GM23338 (cell line): ENCODE data around the gene IDH3B. TPM values are rescaled to one million over a fixed set of nuclear protein-coding genes. Genes with fewer than 3 reads are reported as not detected.

Experiments
- ATAC-seq: fragments of 200-7000 bp; cut with Tn5 transposase; 3 replicates; pipeline ENCODE4 v1.9.1; 2020
- DNase-seq: peaks from one replicate; pipeline ENCODE4 v3.0.0-alpha.2; 2015; ENCODE audit warnings: low spot score
- H2AFZ ChIP-seq: fragments of 200-600 bp; sonication (generic); 2 replicates; pipeline ENCODE4 v1.8.0; 2016; ENCODE audit warnings: antibody characterized with exemption, mild to moderate bottlenecking, moderate library complexity
- H3F3A ChIP-seq: fragments of 200-600 bp; sonication (generic); replicated peaks from 2 replicates; pipeline ENCODE4 v1.8.0; 2017; ENCODE audit warnings: antibody characterized with exemption, mixed run types, low read depth
- H3K27ac ChIP-seq: fragments of 200-600 bp; sonication (generic); 2 replicates; pipeline ENCODE4 v1.6.1; 2016; ENCODE audit warnings: low read depth
- H3K27me3 ChIP-seq: fragments of 200-600 bp; sonication (generic); 2 replicates; pipeline ENCODE4 v1.8.0; 2016; ENCODE audit warnings: mild to moderate bottlenecking, mixed run types, moderate library complexity; ENCODE audit not compliant: insufficient read depth
- H3K36me3 ChIP-seq: fragments of 200-600 bp; sonication (generic); 2 replicates; pipeline ENCODE4 v1.8.0; 2016; ENCODE audit warnings: mild to moderate bottlenecking; ENCODE audit not compliant: insufficient read depth
- H3K4me1 ChIP-seq: fragments of 200-600 bp; sonication (generic); 2 replicates; pipeline ENCODE4 v1.8.0; 2016; ENCODE audit warnings: mild to moderate bottlenecking, moderate library complexity; ENCODE audit not compliant: insufficient read depth
- H3K4me2 ChIP-seq: fragments of 200-600 bp; sonication (generic); 2 replicates; pipeline ENCODE4 v1.7.1; 2017; ENCODE audit warnings: mixed run types
- H3K4me3 ChIP-seq: fragments of 200-600 bp; sonication (generic); 2 replicates; pipeline ENCODE4 v1.6.1; 2016; ENCODE audit warnings: mixed run types
- H3K79me2 ChIP-seq: fragments of 200-600 bp; sonication (generic); replicated peaks from 2 replicates; pipeline ENCODE4 v1.8.0; 2017; ENCODE audit warnings: mild to moderate bottlenecking; ENCODE audit not compliant: insufficient read depth
- H3K9me2 ChIP-seq: fragments of 200-600 bp; sonication (generic); 2 replicates; pipeline ENCODE4 v1.8.0; 2017; ENCODE audit not compliant: insufficient read depth
- H4K20me1 ChIP-seq: fragments of 200-600 bp; sonication (generic); replicated peaks from 2 replicates; pipeline ENCODE4 v1.8.0; 2017; ENCODE audit warnings: mild to moderate bottlenecking; ENCODE audit not compliant: insufficient read depth
- H3K27ac Mint-ChIP-seq: 2 replicates; pipeline ENCODE4 v1.8.0; 2020; ENCODE audit warnings: inconsistent platforms, mild to moderate bottlenecking, moderate library complexity, mixed read lengths
- H3K27me3 Mint-ChIP-seq: 3 replicates; pipeline ENCODE4 v1.8.0; 2022; ENCODE audit warnings: low read depth, mild to moderate bottlenecking, moderate library complexity, mixed read lengths, inconsistent platforms; ENCODE audit not compliant: insufficient read depth, poor library complexity
- H3K36me3 Mint-ChIP-seq: 3 replicates; pipeline ENCODE4 v1.8.0; 2021; ENCODE audit warnings: low read depth, mild to moderate bottlenecking, inconsistent platforms, moderate library complexity, mixed read lengths
- H3K4me1 Mint-ChIP-seq: 3 replicates; pipeline ENCODE4 v1.8.0; 2020; ENCODE audit warnings: mild to moderate bottlenecking, inconsistent platforms, mixed read lengths
- H3K4me3 Mint-ChIP-seq: 3 replicates; pipeline ENCODE4 v1.8.0; 2021; ENCODE audit warnings: moderate library complexity, mild to moderate bottlenecking, inconsistent platforms, mixed read lengths
- H3K9me3 Mint-ChIP-seq: 3 replicates; pipeline ENCODE4 v1.8.0; 2020; ENCODE audit warnings: moderate library complexity, mild to moderate bottlenecking, inconsistent platforms, mixed read lengths
- CREB1 ChIP-seq: fragments of 250-450 bp; sonication (Bioruptor Pico); IDR thresholded peaks from 2 replicates; pipeline ENCODE4 v1.5.0; 2020; ENCODE audit warnings: low read depth, mild to moderate bottlenecking, moderate library complexity
- CTCF ChIP-seq, 2 experiments: fragments of 200-600 bp in 1 of 2; sonication (generic) in 1 of 2; conservative IDR thresholded peaks; 2 replicates each; pipeline versions ENCODE4 v1.5.1 to v1.6.1; 2016 to 2017; ENCODE audit warnings: antibody characterized with exemption in 2 of 2, low read depth in 2 of 2, mild to moderate bottlenecking in 2 of 2, moderate library complexity in 1 of 2
- EZH2 ChIP-seq: fragments of 200-600 bp; sonication (generic); IDR thresholded peaks from one replicate; pipeline ENCODE4 v1.8.0; 2017; ENCODE audit warnings: antibody characterized with exemption, mild to moderate bottlenecking, low read depth; ENCODE audit not compliant: unreplicated experiment
- EZH2phosphoT487 ChIP-seq: fragments of 200-600 bp; sonication (generic); IDR thresholded peaks from one replicate; pipeline ENCODE4 v1.8.1; 2018; ENCODE audit warnings: antibody characterized with exemption; ENCODE audit not compliant: unreplicated experiment
- JUNB ChIP-seq: IDR thresholded peaks from one replicate; pipeline ENCODE4 v1.6.1; 2016; ENCODE audit warnings: antibody characterized with exemption; ENCODE audit not compliant: unreplicated experiment
- NANOG ChIP-seq: IDR thresholded peaks from 2 replicates; pipeline ENCODE4 v1.6.1; 2016; ENCODE audit warnings: antibody characterized with exemption, borderline replicate concordance
- POLR2AphosphoS5 ChIP-seq: IDR thresholded peaks from 2 replicates; pipeline ENCODE4 v1.6.1; 2016; ENCODE audit warnings: antibody characterized with exemption, low read depth
- REST ChIP-seq: IDR thresholded peaks from one replicate; pipeline ENCODE4 v1.6.1; 2018; ENCODE audit warnings: antibody characterized with exemption; ENCODE audit not compliant: unreplicated experiment
- STAT1 ChIP-seq: IDR thresholded peaks from one replicate; pipeline ENCODE4 v1.6.1; 2016; ENCODE audit warnings: antibody characterized with exemption; ENCODE audit not compliant: unreplicated experiment
- ZNF114 ChIP-seq: fragments of 250-450 bp; sonication (Bioruptor Pico); IDR thresholded peaks from 2 replicates; pipeline ENCODE4 v1.5.0; 2020; ENCODE audit warnings: mild to moderate bottlenecking, moderate library complexity
- ZNF331 ChIP-seq: fragments of 250-450 bp; sonication (Bioruptor Pico); IDR thresholded peaks from 2 replicates; pipeline ENCODE4 v1.5.0; 2020; ENCODE audit warnings: low read depth, mild to moderate bottlenecking, moderate library complexity
- polyA plus RNA-seq: library from polyadenylated mRNA; unstranded; fragments of >200 nt; fragmentation: Nextera tagmentation; extraction: Ambion mirVana; gene quantifications from 2 replicates; pipeline ENCODE4 v1.2.1, GENCODE V29; 2016
- total RNA-seq: library from RNA; depleted of rRNA; stranded (reverse); fragments of >200 nt; shearing (Covaris generic); gene quantifications from 2 replicates; pipeline ENCODE4 v1.2.3, GENCODE V29; 2014
- TF ChIP-seq, protein P1 (sequence below): fragments of 250-450 bp; sonication (Bioruptor Pico); IDR thresholded peaks from 2 replicates; pipeline ENCODE4 v1.5.0; 2020; ENCODE audit warnings: mild to moderate bottlenecking, moderate library complexity
- TF ChIP-seq, protein P2 (sequence below): IDR thresholded peaks from 2 replicates; pipeline ENCODE4 v1.6.1; 2016; ENCODE audit warnings: antibody characterized with exemption

IDH3B gene
- total and polyA plus RNA-seq, 2 experiments from 2014 or later = 87.1 to 126 TPM

DNA sequence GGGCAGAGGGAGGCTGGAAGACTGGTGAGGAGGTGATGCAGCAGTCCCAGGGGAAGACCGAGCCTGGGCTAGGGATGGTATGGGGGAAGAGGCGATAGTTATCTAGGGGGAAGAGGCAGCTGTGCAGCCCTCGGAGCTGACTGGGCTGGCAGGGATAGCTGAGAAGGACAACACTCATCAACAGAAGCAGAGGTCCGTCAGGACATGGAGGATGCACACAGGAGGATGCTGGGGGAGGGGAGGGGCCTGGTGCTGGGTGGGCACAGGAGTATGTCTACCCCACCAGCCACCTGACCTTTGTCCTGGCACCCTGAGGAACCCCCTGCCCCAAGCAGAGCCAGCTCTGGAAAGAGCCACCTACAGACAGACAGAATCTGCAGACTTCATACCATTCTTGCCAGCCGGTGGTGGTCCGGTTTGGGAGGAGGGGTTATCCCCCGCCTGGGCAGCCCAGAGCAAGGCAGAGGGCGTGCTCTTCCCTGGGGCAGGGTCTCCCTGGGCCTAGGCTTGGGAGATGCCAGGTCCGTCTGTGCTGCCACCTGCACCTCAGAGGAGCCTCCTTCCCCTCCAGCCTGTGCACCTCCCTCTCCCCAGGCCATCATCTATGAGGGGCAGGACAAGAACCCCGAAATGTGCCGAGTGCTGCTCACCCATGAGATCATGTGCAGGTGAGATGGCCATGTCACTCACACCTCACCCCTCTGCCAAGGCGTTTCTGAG, 43.5 kb upstream of the IDH3B start:
- TF ChIP-seq, protein P1, sequence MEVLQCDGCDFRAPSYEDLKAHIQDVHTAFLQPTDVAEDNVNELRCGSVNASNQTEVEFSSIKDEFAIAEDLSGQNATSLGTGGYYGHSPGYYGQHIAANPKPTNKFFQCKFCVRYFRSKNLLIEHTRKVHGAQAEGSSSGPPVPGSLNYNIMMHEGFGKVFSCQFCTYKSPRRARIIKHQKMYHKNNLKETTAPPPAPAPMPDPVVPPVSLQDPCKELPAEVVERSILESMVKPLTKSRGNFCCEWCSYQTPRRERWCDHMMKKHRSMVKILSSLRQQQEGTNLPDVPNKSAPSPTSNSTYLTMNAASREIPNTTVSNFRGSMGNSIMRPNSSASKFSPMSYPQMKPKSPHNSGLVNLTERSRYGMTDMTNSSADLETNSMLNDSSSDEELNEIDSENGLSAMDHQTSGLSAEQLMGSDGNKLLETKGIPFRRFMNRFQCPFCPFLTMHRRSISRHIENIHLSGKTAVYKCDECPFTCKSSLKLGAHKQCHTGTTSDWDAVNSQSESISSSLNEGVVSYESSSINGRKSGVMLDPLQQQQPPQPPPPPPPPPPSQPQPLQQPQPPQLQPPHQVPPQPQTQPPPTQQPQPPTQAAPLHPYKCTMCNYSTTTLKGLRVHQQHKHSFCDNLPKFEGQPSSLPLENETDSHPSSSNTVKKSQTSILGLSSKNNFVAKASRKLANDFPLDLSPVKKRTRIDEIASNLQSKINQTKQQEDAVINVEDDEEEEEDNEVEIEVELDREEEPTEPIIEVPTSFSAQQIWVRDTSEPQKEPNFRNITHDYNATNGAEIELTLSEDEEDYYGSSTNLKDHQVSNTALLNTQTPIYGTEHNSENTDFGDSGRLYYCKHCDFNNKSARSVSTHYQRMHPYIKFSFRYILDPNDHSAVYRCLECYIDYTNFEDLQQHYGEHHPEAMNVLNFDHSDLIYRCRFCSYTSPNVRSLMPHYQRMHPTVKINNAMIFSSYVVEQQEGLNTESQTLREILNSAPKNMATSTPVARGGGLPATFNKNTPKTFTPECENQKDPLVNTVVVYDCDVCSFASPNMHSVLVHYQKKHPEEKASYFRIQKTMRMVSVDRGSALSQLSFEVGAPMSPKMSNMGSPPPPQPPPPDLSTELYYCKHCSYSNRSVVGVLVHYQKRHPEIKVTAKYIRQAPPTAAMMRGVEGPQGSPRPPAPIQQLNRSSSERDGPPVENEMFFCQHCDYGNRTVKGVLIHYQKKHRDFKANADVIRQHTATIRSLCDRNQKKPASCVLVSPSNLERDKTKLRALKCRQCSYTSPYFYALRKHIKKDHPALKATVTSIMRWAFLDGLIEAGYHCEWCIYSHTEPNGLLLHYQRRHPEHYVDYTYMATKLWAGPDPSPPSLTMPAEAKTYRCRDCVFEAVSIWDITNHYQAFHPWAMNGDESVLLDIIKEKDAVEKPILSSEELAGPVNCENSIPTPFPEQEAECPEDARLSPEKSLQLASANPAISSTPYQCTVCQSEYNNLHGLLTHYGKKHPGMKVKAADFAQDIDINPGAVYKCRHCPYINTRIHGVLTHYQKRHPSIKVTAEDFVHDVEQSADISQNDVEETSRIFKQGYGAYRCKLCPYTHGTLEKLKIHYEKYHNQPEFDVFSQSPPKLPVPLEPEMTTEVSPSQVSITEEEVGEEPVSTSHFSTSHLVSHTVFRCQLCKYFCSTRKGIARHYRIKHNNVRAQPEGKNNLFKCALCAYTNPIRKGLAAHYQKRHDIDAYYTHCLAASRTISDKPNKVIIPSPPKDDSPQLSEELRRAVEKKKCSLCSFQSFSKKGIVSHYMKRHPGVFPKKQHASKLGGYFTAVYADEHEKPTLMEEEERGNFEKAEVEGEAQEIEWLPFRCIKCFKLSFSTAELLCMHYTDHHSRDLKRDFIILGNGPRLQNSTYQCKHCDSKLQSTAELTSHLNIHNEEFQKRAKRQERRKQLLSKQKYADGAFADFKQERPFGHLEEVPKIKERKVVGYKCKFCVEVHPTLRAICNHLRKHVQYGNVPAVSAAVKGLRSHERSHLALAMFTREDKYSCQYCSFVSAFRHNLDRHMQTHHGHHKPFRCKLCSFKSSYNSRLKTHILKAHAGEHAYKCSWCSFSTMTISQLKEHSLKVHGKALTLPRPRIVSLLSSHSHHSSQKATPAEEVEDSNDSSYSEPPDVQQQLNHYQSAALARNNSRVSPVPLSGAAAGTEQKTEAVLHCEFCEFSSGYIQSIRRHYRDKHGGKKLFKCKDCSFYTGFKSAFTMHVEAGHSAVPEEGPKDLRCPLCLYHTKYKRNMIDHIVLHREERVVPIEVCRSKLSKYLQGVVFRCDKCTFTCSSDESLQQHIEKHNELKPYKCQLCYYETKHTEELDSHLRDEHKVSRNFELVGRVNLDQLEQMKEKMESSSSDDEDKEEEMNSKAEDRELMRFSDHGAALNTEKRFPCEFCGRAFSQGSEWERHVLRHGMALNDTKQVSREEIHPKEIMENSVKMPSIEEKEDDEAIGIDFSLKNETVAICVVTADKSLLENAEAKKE = no peak
- TF ChIP-seq NANOG = no peak
- no peak for TF ChIP-seq EZH2phosphoT487
- TF ChIP-seq JUNB = no peak
- TF ChIP-seq CREB1 (CRISPR knock-in tag) = no peak
- no peak for TF ChIP-seq STAT1
- TF ChIP-seq REST = no peak
- TF ChIP-seq, protein P2, sequence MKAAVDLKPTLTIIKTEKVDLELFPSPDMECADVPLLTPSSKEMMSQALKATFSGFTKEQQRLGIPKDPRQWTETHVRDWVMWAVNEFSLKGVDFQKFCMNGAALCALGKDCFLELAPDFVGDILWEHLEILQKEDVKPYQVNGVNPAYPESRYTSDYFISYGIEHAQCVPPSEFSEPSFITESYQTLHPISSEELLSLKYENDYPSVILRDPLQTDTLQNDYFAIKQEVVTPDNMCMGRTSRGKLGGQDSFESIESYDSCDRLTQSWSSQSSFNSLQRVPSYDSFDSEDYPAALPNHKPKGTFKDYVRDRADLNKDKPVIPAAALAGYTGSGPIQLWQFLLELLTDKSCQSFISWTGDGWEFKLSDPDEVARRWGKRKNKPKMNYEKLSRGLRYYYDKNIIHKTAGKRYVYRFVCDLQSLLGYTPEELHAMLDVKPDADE = no peak
- TF ChIP-seq CTCF (conservative IDR thresholded peaks at IDR 0.05; ENCODE audit: low read depth in 2 of 2) = no peak
- no peak for TF ChIP-seq ZNF331
- no peak for TF ChIP-seq ZNF114 (CRISPR knock-in tag)
- TF ChIP-seq EZH2 = no peak
- TF ChIP-seq POLR2AphosphoS5 = no peak
- Mint-ChIP-seq H3K27ac (no peak overlapping the region), H3K9me3 (no peaks in the 10 kb centered on the region), H3K36me3 (no peaks in the 10 kb centered on the region), H3K4me3 (no peak overlapping the region; the same call in 2 of the 3 replicates), H3K27me3 (peaks cover 24% of the 10 kb centered on the region), H3K4me1 (peaks cover 31% of the 10 kb centered on the region)
- no peaks in the 10 kb centered on the region for H4K20me1 ChIP-seq
- H3K4me3 ChIP-seq = no peak overlapping the region
- H3K9me2 ChIP-seq = no peaks in the 10 kb centered on the region
- no peak overlapping the region for H3K27ac ChIP-seq
- DNase-seq (no peak), ATAC-seq (no peak; the same call in 2 of the 3 replicates)
- peaks cover 35% of the 10 kb centered on the region for H3K4me1 ChIP-seq
- no peaks in the 10 kb centered on the region for H3K36me3 ChIP-seq
- H3K4me2 ChIP-seq = no peak overlapping the region
- H3F3A ChIP-seq = no peaks in the 10 kb centered on the region
- no peak overlapping the region for H2AFZ ChIP-seq
- peaks cover 50% of the 10 kb centered on the region for H3K27me3 ChIP-seq
- H3K79me2 ChIP-seq = no peaks in the 10 kb centered on the region
